HepG2 (cell line): ENCODE results near the gene AKAP1.

ENCODE experiments used
- RXRA ChIP-seq: sonication (generic); formaldehyde crosslinking; IDR thresholded peaks from 2 replicates; pipeline ENCODE4 v1.5.1; 2020; ENCODE audit warnings: missing genetic modification reagents
- ZNF841 ChIP-seq: sonication (generic); formaldehyde crosslinking; IDR thresholded peaks from 2 replicates; pipeline ENCODE4 v1.8.1; 2023; ENCODE audit warnings: missing genetic modification reagents, borderline replicate concordance
- TF ChIP-seq, protein P1 (sequence below): sonication (generic); formaldehyde crosslinking; IDR thresholded peaks from 2 replicates; pipeline ENCODE4 v1.4.0; 2020; ENCODE audit warnings: missing genetic modification reagents, borderline replicate concordance
- TF ChIP-seq, protein P2 (sequence below): sonication (generic); formaldehyde crosslinking; conservative IDR thresholded peaks from 2 replicates; pipeline ENCODE4 v1.4.0; 2020; ENCODE audit warnings: missing genetic modification reagents

DNA sequence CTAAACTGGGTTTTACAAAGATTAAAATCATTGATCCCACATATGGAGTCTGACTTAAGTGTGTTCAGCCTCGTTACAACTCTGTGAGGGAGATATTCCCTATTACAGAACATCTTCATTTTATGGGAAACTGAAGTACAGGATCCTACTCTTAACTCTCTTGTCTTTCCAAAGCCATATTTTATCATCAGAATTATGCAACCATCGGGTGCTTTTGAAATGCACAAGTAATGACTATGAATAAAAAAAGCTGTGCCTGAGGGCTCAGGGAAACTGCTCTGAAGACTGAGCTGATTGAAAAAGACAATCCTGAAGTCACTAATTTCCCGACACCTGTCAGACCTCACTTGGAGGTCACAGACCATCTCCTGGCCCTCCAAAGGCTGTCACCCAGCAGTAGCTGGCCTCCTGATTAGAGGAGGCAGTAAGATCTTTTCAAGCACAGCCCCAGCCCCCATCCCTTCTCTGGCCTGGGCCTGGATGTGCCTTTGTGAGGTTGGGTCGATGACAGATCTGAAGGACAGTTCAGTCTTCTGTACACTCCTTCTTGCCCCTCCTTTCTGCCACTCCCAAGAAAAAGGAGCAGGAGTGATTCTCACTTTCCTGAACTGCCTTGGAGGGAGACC is 5.6 kb downstream of the AKAP1 start:
- TF ChIP-seq, protein P1, sequence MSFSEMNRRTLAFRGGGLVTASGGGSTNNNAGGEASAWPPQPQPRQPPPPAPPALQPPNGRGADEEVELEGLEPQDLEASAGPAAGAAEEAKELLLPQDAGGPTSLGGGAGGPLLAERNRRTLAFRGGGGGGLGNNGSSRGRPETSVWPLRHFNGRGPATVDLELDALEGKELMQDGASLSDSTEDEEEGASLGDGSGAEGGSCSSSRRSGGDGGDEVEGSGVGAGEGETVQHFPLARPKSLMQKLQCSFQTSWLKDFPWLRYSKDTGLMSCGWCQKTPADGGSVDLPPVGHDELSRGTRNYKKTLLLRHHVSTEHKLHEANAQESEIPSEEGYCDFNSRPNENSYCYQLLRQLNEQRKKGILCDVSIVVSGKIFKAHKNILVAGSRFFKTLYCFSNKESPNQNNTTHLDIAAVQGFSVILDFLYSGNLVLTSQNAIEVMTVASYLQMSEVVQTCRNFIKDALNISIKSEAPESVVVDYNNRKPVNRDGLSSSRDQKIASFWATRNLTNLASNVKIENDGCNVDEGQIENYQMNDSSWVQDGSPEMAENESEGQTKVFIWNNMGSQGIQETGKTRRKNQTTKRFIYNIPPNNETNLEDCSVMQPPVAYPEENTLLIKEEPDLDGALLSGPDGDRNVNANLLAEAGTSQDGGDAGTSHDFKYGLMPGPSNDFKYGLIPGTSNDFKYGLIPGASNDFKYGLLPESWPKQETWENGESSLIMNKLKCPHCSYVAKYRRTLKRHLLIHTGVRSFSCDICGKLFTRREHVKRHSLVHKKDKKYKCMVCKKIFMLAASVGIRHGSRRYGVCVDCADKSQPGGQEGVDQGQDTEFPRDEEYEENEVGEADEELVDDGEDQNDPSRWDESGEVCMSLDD (CRISPR knock-in tag) = no peak
- TF ChIP-seq, protein P2, sequence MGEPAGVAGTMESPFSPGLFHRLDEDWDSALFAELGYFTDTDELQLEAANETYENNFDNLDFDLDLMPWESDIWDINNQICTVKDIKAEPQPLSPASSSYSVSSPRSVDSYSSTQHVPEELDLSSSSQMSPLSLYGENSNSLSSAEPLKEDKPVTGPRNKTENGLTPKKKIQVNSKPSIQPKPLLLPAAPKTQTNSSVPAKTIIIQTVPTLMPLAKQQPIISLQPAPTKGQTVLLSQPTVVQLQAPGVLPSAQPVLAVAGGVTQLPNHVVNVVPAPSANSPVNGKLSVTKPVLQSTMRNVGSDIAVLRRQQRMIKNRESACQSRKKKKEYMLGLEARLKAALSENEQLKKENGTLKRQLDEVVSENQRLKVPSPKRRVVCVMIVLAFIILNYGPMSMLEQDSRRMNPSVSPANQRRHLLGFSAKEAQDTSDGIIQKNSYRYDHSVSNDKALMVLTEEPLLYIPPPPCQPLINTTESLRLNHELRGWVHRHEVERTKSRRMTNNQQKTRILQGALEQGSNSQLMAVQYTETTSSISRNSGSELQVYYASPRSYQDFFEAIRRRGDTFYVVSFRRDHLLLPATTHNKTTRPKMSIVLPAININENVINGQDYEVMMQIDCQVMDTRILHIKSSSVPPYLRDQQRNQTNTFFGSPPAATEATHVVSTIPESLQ = no peak
- TF ChIP-seq ZNF841 (no peak), RXRA (CRISPR knock-in tag) (no peak)
